ENCODE data around the gene SEC23A.
"Not testable (repeated sequence)": the region's sequence is repeated elsewhere in the genome, so short reads cannot be mapped to it uniquely, and the experiment has no call there.

SEC23A gene

DNA sequence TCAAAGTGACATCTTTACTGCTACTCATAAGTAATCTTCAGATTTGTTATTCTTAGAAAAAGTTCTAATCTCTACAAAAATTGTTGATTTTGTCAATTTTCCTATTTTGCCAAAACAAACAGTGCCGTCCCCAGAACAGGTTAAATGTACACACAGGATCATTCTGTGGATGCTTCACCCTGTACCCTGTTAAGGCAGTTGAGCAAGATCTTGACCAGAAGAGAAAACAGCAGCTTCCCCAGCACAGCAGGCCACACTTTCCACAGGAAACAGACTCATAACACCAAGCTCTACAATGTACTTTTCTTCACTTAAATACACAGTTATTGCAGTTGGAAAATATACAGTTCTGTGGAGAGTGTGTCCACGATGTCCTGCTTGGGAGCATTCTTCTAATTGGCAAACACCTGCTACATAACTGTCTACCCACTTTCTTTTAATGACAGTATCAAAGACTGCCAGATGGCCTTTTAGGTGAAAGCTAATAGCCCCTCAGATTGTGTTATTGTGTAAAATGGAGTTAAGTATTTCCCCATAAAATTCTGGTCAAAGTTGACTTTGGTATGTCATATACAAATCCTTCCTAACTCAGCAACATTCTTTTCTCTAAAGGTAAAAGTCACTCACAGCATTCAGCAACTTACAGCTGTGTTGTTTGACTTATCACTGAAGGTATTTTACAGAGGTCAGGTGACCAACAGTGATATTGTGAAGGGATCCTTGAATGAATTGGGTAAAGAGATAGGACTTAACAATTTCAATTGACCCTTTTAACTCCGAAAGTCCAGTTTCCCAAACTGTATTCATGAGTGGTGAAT lies 77.0 kb downstream of the SEC23A start:
- no peak overlapping the region for H3K4me3 Mint-ChIP-seq
- DNase-seq: no peak
- peak; percentile 40 for ATAC-seq

DNA sequence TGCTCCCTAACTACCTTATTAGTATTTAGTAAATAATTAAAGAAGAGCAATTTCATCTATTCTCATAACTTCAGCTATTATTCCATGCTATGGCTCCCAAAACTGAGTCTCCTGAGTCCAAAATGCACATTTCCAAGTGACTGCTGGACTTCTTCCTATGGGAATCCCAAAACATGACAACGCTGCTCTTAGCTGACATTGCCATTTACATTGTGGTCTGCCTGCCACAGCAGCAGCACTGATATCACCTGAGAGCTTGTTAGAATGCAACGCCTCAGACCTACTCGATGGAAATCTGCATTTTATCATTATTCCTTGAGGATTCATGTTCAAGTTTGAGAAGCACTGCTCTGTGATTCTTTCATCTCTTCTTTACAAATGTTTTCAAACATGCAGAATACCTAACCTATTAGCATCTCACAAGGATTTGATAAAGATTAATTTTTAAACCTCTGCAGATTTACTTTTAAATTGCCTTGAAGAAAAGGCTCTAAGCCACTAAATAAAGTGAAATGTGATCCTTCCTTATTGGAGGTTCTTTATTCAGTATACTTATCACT lies 77.7 kb downstream of the SEC23A start:
- H3K27ac Mint-ChIP-seq: no peak overlapping the region
- no peaks in the 10 kb centered on the region for H3K27me3 Mint-ChIP-seq
- no peak for ATAC-seq
- no peak overlapping the region for H3K4me3 Mint-ChIP-seq
- peaks cover 0 to 4% of the 10 kb centered on the region in 2 donors for H3K9me3 Mint-ChIP-seq
- DNase-seq: no peak
- H3K4me1 Mint-ChIP-seq: no peaks in the 10 kb centered on the region

More for the DNA sequence above, 77.0 kb downstream of the SEC23A start:
- Mint-ChIP-seq H3K9me3 (peaks cover 0 to 4% of the 10 kb centered on the region in 2 donors), H3K27me3 (no peaks in the 10 kb centered on the region), H3K27ac (peak overlapping the region in 1 of 2 donors; percentile 62), H3K4me1 (no peaks in the 10 kb centered on the region)

- DNase-seq (no peak), ATAC-seq (no peak)
- H3K4me3 Mint-ChIP-seq: no peak overlapping the region
- no peaks in the 10 kb centered on the region for H3K4me1 Mint-ChIP-seq
- peak overlapping the region in 1 of 2 donors; percentile 19 for H3K27ac Mint-ChIP-seq
- H3K27me3 Mint-ChIP-seq: no peaks in the 10 kb centered on the region
- peaks cover 0 to 4% of the 10 kb centered on the region in 2 donors for H3K9me3 Mint-ChIP-seq
Measured at GRCh38 chr14:39023939-39024871, 78.8 kb downstream of the SEC23A start.

GRCh38 chr14:39017096-39018016 lies 85.7 kb downstream of the SEC23A start:
- DNase-seq, ATAC-seq, H3K4me1 Mint-ChIP-seq, H3K9me3 Mint-ChIP-seq, H3K4me3 Mint-ChIP-seq, H3K27me3 Mint-ChIP-seq: not testable (repeated sequence)
- peak overlapping the region in 1 of 2 donors; percentile 43 for H3K27ac Mint-ChIP-seq

GRCh38 chr14:39016733-39017095 lies 86.3 kb downstream of the SEC23A start:
- no peak for ATAC-seq

GRCh38 chr14:39015964-39016577 lies 87.0 kb downstream of the SEC23A start:
- Mint-ChIP-seq H3K4me3 (no peak overlapping the region), H3K27me3 (no peaks in the 10 kb centered on the region), H3K27ac (no peak overlapping the region), H3K4me1 (no peaks in the 10 kb centered on the region), H3K9me3 (no peaks in the 10 kb centered on the region)
- no peak for DNase-seq
- ATAC-seq: no peak

More at GRCh38 chr14:39016733-39017095, 86.3 kb downstream of the SEC23A start:
- no peak overlapping the region for H3K4me3 Mint-ChIP-seq
- H3K4me1 Mint-ChIP-seq: no peaks in the 10 kb centered on the region
- H3K27ac Mint-ChIP-seq: peak overlapping the region in 1 of 2 donors; percentile 3
- H3K27me3 Mint-ChIP-seq: no peaks in the 10 kb centered on the region
- DNase-seq: no peak
- H3K9me3 Mint-ChIP-seq: no peaks in the 10 kb centered on the region

DNA sequence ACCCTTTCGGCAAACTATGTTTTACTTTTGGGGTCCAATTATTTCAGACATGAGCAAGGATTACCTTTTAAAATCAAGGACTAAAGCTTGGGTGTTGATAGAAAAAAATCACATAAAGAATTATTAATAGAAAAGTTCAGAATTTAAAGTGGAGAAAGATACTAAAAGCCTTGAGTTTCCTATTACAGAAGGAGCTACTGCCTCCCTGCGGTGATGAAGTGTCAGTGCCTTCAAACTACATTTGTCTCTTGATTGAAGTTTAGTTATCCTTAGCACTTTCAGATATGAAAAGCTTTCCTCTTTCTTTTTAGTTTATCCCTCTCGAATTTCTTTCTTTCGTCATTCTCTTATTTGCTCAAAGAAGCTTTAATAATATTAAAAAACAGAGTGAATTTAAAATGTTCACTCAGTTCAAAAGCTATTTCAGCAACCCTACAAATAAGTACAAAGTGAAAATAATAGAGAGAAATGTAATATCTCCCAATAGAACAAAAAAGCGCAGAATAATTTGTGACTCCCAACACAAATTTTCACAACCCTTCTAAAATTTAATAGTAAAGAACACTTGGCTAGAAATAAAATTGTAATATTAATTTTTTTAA lies 87.6 kb downstream of the SEC23A start:
- no peak overlapping the region for H3K27ac Mint-ChIP-seq
- H3K9me3 Mint-ChIP-seq: no peaks in the 10 kb centered on the region
- ATAC-seq (no peak), DNase-seq (no peak)
- H3K4me3 Mint-ChIP-seq: no peak overlapping the region
- no peaks in the 10 kb centered on the region for H3K4me1 Mint-ChIP-seq
- no peaks in the 10 kb centered on the region for H3K27me3 Mint-ChIP-seq

DNA sequence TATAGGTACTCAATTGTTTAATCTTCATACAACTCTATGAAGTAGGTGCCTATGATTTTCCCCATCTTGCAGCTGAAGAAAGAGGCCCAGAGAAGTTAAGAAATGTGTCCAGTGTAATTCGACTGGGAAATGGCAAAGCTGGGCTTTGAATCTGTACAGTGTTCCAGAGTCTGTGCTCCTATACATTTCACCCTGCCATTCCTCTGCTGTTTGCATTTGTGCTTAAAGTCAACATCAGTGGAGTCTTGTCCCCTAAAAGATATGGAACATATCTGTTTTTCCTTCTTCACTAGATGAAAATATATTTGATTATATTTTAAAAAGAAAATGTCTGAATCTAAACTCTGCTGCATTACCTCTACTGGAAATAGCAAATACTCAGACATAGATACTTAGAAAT lies 88.6 kb downstream of the SEC23A start:
- Mint-ChIP-seq H3K4me1 (no peaks in the 10 kb centered on the region), H3K27me3 (no peaks in the 10 kb centered on the region), H3K9me3 (no peaks in the 10 kb centered on the region), H3K4me3 (no peak overlapping the region), H3K27ac (no peak overlapping the region)
- no peak for ATAC-seq
- DNase-seq: no peak

- not testable (repeated sequence) for H3K27ac Mint-ChIP-seq, H3K4me3 Mint-ChIP-seq, ATAC-seq, H3K4me1 Mint-ChIP-seq, H3K9me3 Mint-ChIP-seq, H3K27me3 Mint-ChIP-seq, DNase-seq
Measured at GRCh38 chr14:39008965-39009364, 94.1 kb downstream of the SEC23A start.

DNA sequence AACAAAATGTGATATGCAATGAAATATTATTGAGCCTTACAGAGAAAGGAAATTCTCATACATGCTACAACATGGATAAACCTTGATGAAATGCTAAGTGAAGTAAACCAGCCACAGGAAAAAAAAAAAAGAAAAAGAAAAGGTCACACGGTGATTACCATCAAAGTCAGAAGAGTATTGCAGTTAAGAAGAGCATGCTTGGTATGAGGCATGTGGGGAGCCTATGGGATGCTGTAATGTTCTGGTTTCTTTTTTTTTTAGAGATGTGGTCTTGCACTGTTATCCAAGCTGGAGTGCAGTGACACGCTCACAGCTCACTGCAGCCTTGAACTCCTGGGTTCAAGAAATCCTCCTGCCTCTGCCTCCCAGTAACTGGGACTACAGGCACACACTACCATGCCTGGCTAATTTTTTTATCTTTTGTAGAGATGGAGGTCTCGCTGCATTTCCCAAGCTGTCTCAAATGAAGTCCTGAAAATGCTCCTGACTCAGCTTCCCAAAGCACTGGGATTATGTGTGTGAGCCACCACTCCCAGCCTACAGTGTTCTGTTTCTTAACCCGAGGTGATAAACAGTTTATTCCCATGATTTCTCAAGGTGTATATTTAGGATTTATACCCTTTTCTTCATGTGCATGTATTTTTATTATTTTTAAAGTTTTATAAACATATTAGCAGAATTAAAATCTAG lies 96.2 kb downstream of the SEC23A start:
- Mint-ChIP-seq H3K9me3 (no peaks in the 10 kb centered on the region), H3K27me3 (no peaks in the 10 kb centered on the region), H3K4me1 (no peaks in the 10 kb centered on the region), H3K27ac (peak overlapping the region in 1 of 2 donors; percentile 83), H3K4me3 (no peak overlapping the region)
- DNase-seq (no peak), ATAC-seq (no peak)

GRCh38 chr14:39005044-39005880 lies 97.8 kb downstream of the SEC23A start:
- ATAC-seq (no peak), DNase-seq (no peak)
- Mint-ChIP-seq H3K27me3 (no peaks in the 10 kb centered on the region), H3K4me1 (no peaks in the 10 kb centered on the region), H3K9me3 (no peaks in the 10 kb centered on the region), H3K4me3 (no peak overlapping the region), H3K27ac (no peak overlapping the region)

- ATAC-seq: no peak
- Mint-ChIP-seq H3K27ac (no peak overlapping the region), H3K27me3 (no peaks in the 10 kb centered on the region), H3K4me1 (no peaks in the 10 kb centered on the region), H3K9me3 (no peaks in the 10 kb centered on the region), H3K4me3 (no peak overlapping the region)
- DNase-seq: no peak
Measured at GRCh38 chr14:38999949-39000348, 103.1 kb downstream of the SEC23A start.

DNA sequence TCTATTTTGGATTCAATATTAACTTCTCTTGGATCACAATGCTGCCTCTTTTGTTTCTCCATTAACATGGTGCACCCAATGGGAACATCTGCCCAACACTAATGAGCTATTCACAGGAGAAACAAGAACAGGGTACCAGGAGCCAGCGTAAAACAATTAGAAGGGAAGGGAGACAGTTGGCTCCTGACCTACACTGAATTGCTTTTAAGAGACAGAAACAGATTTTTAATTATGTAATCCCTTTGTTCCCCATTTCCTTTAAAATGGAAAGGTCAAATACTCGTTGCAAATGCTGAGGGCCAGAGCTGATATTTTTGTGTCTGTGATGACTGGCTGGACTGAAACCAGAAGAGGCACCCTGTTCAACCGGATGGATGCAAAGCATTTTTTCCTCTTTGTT lies 108.3 kb downstream of the SEC23A start:
- no peak for DNase-seq
- no peaks in the 10 kb centered on the region for H3K27me3 Mint-ChIP-seq
- H3K4me1 Mint-ChIP-seq: peaks cover 6% of the 10 kb centered on the region

More for the DNA sequence above, 108.3 kb downstream of the SEC23A start:
- Mint-ChIP-seq H3K27ac (no peak overlapping the region), H3K4me3 (no peak overlapping the region), H3K9me3 (no peaks in the 10 kb centered on the region)
- no peak for ATAC-seq
